Measurements from ENCODE around the gene LRRC3C. TPM values are rescaled to one million over a fixed set of nuclear protein-coding genes. Genes with fewer than 3 reads are reported as not detected.

The LRRC3C gene
- total RNA-seq, 1 experiment from 2014 or later: not detected

DNA sequence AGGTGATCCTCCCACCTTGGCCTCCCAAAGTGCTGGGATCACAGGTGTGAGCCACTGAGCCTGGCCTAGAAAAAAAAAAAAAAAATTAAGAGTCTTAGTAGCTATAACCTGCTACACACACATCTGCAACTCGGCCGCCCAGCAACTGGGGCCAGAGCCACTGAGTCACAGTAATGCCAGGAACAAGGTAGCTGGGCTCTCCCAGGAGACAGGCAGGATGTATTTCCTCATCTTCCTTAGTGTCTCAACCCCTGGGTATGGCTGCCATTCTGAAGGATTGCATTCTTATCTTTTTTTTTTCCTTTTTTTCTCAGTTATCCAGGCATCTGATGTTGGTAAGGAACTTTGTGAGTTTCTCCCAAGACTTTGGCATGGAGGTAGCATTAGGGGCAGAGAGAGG is 46.0 kb downstream of the LRRC3C start:
- no peak for TF ChIP-seq CTCF (IDR thresholded peaks at IDR 0.05; ENCODE audit: insufficient read depth in 1 of 2, low read depth in 1 of 2, low read length in 1 of 2, severe bottlenecking in 1 of 2, unreplicated experiment in 1 of 2)
- peaks cover 7% of the 10 kb centered on the region for H3K4me1 Mint-ChIP-seq (ENCODE audit: low read depth, unreplicated experiment)
- no peak overlapping the region for H3K4me3 Mint-ChIP-seq (ENCODE audit: unreplicated experiment)
- ChIA-PET CTCF (interaction anchor here (0.7 kb wide), 1 partner anchor 1106 kb away, joined by 4 read pairs; no protein-coding TSS in a partner anchor), POLR2A (no interaction called here)
- no peak overlapping the region for H3K4me3 ChIP-seq (ENCODE audit: low read depth, low read length)
- H3K4me1 ChIP-seq: no peaks in the 10 kb centered on the region
- H3K27me3 ChIP-seq (replicated peaks; ENCODE audit: control insufficient read depth, insufficient read depth, low read length): no peaks in the 10 kb centered on the region
- intact Hi-C loops (cut with micrococcal nuclease; ENCODE audit: unreplicated experiment): no loop called here
- no peak for DNase-seq
- no peak overlapping the region for H3K27ac Mint-ChIP-seq (ENCODE audit: unreplicated experiment)
- H3K9me3 ChIP-seq: no peaks in the 10 kb centered on the region
- no TSS peak for BruUV-seq (replicated peaks)
- no peaks in the 10 kb centered on the region for H3K36me3 Mint-ChIP-seq (ENCODE audit: insufficient read depth, unreplicated experiment)
- H3K27me3 Mint-ChIP-seq (ENCODE audit: insufficient read depth, unreplicated experiment): peaks cover 3% of the 10 kb centered on the region
- no peaks in the 10 kb centered on the region for H3K36me3 ChIP-seq (ENCODE audit: control insufficient read depth, insufficient read depth, low read length)
- H3K9me3 Mint-ChIP-seq (ENCODE audit: unreplicated experiment): no peaks in the 10 kb centered on the region

GRCh38 chr17:39974433-39974832 is 46.9 kb downstream of the LRRC3C start:
- peaks cover 3% of the 10 kb centered on the region for H3K27me3 Mint-ChIP-seq (ENCODE audit: insufficient read depth, unreplicated experiment)
- intact Hi-C loops (cut with micrococcal nuclease; ENCODE audit: unreplicated experiment): no loop called here
- POLR2A ChIA-PET: no interaction called here
- H3K4me3 Mint-ChIP-seq (ENCODE audit: unreplicated experiment): no peak overlapping the region
- Histone ChIP-seq H3K27me3 (replicated peaks; ENCODE audit: control insufficient read depth, insufficient read depth, low read length) (no peaks in the 10 kb centered on the region), H3K4me3 (ENCODE audit: low read depth, low read length) (no peak overlapping the region), H3K9me3 (no peaks in the 10 kb centered on the region), H3K36me3 (ENCODE audit: control insufficient read depth, insufficient read depth, low read length) (no peaks in the 10 kb centered on the region), H3K4me1 (no peaks in the 10 kb centered on the region)
- DNase-seq: no peak
- no peak overlapping the region for H3K27ac Mint-ChIP-seq (ENCODE audit: unreplicated experiment)
- CTCF ChIA-PET: no interaction called here
- no TSS peak for BruUV-seq (replicated peaks)
- no peak for TF ChIP-seq CTCF (IDR thresholded peaks at IDR 0.05; ENCODE audit: insufficient read depth in 1 of 2, low read depth in 1 of 2, low read length in 1 of 2, severe bottlenecking in 1 of 2, unreplicated experiment in 1 of 2)
- no peaks in the 10 kb centered on the region for H3K9me3 Mint-ChIP-seq (ENCODE audit: unreplicated experiment)
- H3K4me1 Mint-ChIP-seq (ENCODE audit: low read depth, unreplicated experiment): peaks cover 12% of the 10 kb centered on the region
- H3K36me3 Mint-ChIP-seq (ENCODE audit: insufficient read depth, unreplicated experiment): no peaks in the 10 kb centered on the region

DNA sequence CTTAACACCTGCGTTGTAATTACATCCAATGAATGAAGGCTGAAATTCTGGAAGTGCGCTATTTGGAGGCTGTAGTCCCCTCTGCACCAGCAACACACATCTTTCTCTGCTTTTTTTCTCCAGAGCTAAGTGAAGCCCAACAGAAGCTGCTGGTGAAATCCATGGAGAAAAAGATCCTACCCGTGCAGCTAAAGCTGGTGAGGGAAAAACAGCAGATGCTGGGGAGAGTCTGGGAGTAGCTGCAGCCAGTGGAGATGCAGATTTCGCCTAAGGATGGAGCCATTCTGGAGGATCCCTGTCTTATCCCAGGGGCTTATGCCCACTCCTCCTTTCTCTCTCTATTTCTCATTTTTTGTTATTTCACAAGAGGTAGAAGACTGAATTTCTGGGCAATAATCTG is 48.3 kb downstream of the LRRC3C start:
- Mint-ChIP-seq H3K27ac (ENCODE audit: unreplicated experiment) (no peak overlapping the region), H3K4me3 (ENCODE audit: unreplicated experiment) (no peak overlapping the region), H3K36me3 (ENCODE audit: insufficient read depth, unreplicated experiment) (peaks cover 11% of the 10 kb centered on the region), H3K27me3 (ENCODE audit: insufficient read depth, unreplicated experiment) (no peaks in the 10 kb centered on the region), H3K9me3 (ENCODE audit: unreplicated experiment) (no peaks in the 10 kb centered on the region), H3K4me1 (ENCODE audit: low read depth, unreplicated experiment) (peaks cover 14% of the 10 kb centered on the region)
- Histone ChIP-seq H3K4me1 (no peaks in the 10 kb centered on the region), H3K9me3 (no peaks in the 10 kb centered on the region), H3K4me3 (ENCODE audit: low read depth, low read length) (no peak overlapping the region), H3K36me3 (ENCODE audit: control insufficient read depth, insufficient read depth, low read length) (no peaks in the 10 kb centered on the region), H3K27me3 (replicated peaks; ENCODE audit: control insufficient read depth, insufficient read depth, low read length) (no peaks in the 10 kb centered on the region)
- intact Hi-C loops (cut with micrococcal nuclease; ENCODE audit: unreplicated experiment): no loop called here
- no peak for DNase-seq
- TF ChIP-seq CTCF (IDR thresholded peaks at IDR 0.05; ENCODE audit: insufficient read depth in 1 of 2, low read depth in 1 of 2, low read length in 1 of 2, severe bottlenecking in 1 of 2, unreplicated experiment in 1 of 2): no peak
- POLR2A ChIA-PET: no interaction called here
- CTCF ChIA-PET: interaction anchor here (1.1 kb wide), 1 partner anchor 17 kb away, joined by 3 read pairs; no protein-coding TSS in a partner anchor
- BruUV-seq (replicated peaks): no TSS peak

Data from Caco-2 (cell line).